GM18511 (cell line): ENCODE data around the gene BYSL.

Experiments
- ATAC-seq: cut with Tn5 transposase; IDR thresholded peaks from one replicate; pipeline ENCODE4 v1.9.1; 2021; ENCODE audit warnings: mild to moderate bottlenecking, moderate library complexity; ENCODE audit not compliant: unreplicated experiment

The BYSL gene

DNA sequence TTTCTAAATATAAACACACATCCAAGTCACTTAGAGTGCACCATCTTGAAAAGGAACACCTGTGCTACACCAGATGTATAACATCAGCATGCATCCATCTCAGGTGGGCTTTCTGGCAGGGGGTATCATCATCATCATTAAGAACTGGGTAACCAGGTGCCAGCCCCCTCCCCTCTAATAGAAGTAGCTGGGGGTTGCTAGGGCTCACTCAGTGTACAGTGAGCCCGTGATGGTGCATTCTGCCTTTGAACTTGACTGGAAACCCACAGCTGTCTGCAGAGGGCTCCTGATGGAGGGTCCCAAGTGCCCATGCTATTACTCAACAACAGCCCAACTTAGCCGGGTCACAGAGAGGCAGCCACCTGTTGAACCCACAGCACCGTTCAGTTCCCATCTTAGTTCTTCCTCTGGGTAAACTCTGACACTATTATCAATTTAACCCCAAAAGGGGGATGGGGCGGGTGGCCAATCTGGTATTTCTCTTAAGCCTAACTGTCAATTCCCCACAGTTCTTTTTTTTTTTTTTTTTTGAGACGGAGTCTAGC is 53.1 kb downstream of the BYSL start:
- ATAC-seq = no peak

GRCh38 chr6:41975276-41975675 is 54.0 kb downstream of the BYSL start:
- no peak for ATAC-seq

DNA sequence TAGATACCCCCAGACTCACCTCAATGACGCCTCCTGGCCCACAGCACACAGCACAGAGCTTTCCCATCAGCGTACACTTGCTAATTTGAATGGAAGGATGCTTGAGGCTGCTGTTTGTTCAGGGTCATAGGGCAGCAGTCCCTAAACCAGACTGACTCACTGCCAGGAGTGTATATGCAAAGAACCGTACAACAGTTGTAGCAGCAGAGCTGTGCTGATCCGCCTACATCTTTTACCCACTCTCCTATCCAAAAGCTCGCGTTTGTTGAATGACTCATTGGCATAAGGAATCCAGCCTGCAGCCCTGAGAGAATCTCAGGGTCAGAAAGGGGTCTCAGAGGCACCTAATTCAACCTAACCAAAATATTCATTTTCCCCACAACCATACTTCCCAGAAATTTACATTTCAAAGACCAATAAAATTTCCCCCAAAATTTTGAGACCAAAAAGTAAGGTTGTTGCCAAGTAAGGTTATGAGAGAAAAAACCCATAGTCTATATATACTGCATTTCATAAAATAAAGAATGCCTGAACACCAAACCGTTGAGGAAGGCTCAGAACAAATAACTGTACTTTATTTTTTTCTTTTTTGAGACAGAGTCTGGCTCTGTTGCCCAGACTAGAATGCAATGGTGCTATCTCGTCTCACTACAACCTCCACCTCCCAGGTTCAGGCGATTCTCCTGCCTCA is 55.6 kb downstream of the BYSL start:
- ATAC-seq = no peak
